SH-SY5Y (cell line): ENCODE measurements around the gene TANGO2.

Source experiments
- GATA2 ChIP-seq: IDR thresholded peaks from 2 replicates; pipeline ENCODE4 v1.6.1; 2011; ENCODE audit warnings: mild to moderate bottlenecking, low read depth, low read length
- GATA3 ChIP-seq: IDR thresholded peaks from 2 replicates; pipeline ENCODE4 v1.6.1; 2011; ENCODE audit warnings: low read depth, mild to moderate bottlenecking, low read length, moderate library complexity

GRCh38 chr22:20026204-20026908 is 5.4 kb downstream of the TANGO2 start:
- TF ChIP-seq GATA2: no peak
- no peak for TF ChIP-seq GATA3
